RWPE2 (cell line): ENCODE measurements around the gene STATH.
"Not testable (repeated sequence)": the region's sequence is repeated elsewhere in the genome, so short reads cannot be mapped to it uniquely, and the experiment has no call there.

Experiments
- ATAC-seq: fragments of 200-7000 bp; cut with Tn5 transposase; 3 replicates; pipeline ENCODE4 v1.9.1; 2021; ENCODE audit warnings: low read depth
- DNase-seq: peaks from one replicate; pipeline ENCODE4 v3.0.0-alpha.2; 2020; ENCODE audit warnings: low spot score
- H3K27ac ChIP-seq: fragments of 450-650 bp; 2 replicates; pipeline ENCODE4 v1.5.1; 2017; ENCODE audit warnings: mild to moderate bottlenecking; ENCODE audit not compliant: poor library complexity, severe bottlenecking
- H3K27me3 ChIP-seq: fragments of 250-450 bp; sonication (Bioruptor Pico); 2 replicates; pipeline ENCODE4 v1.5.1; 2021; ENCODE audit warnings: mild to moderate bottlenecking, moderate library complexity; ENCODE audit not compliant: insufficient read depth, poor library complexity, severe bottlenecking
- H3K36me3 ChIP-seq: fragments of 250-450 bp; sonication (Bioruptor Pico); 2 replicates; pipeline ENCODE4 v1.5.1; 2020; ENCODE audit warnings: low read depth, mild to moderate bottlenecking, moderate library complexity
- H3K4me1 ChIP-seq: fragments of 250-450 bp; sonication (Bioruptor Pico); 2 replicates; pipeline ENCODE4 v1.5.1; 2021; ENCODE audit warnings: mild to moderate bottlenecking, moderate library complexity; ENCODE audit not compliant: insufficient read depth, poor library complexity, severe bottlenecking
- H3K4me3 ChIP-seq: fragments of 250-450 bp; sonication (Bioruptor Pico); 2 replicates; pipeline ENCODE4 v1.5.1; 2021; ENCODE audit warnings: mild to moderate bottlenecking, moderate library complexity; ENCODE audit not compliant: severe bottlenecking
- H3K9me3 ChIP-seq: fragments of 250-450 bp; sonication (Bioruptor Pico); 2 replicates; pipeline ENCODE4 v1.5.1; 2021; ENCODE audit warnings: mild to moderate bottlenecking, moderate library complexity; ENCODE audit not compliant: severe bottlenecking
- CTCF ChIP-seq: fragments of 450-650 bp; IDR thresholded peaks from one replicate; pipeline ENCODE4 v1.5.1; 2017; ENCODE audit warnings: mild to moderate bottlenecking, moderate library complexity; ENCODE audit not compliant: poor library complexity, severe bottlenecking

The STATH gene

GRCh38 chr4:70023218-70023617 is 27.5 kb downstream of the STATH start:
- Histone ChIP-seq H3K4me3 (no peak overlapping the region), H3K27ac (no peak overlapping the region), H3K4me1 (no peaks in the 10 kb centered on the region), H3K36me3 (no peaks in the 10 kb centered on the region), H3K27me3 (no peaks in the 10 kb centered on the region), H3K9me3 (no peaks in the 10 kb centered on the region)
- DNase-seq (no peak), ATAC-seq (no peak)
- no peak for TF ChIP-seq CTCF

- H3K27ac ChIP-seq = no peak overlapping the region
- no peaks in the 10 kb centered on the region for H3K4me1 ChIP-seq
- no peak for TF ChIP-seq CTCF
- H3K27me3 ChIP-seq = peaks cover 5% of the 10 kb centered on the region
- peaks cover 2% of the 10 kb centered on the region for H3K9me3 ChIP-seq
- DNase-seq (no peak), ATAC-seq (no peak)
- H3K4me3 ChIP-seq = no peak overlapping the region
- H3K36me3 ChIP-seq = no peaks in the 10 kb centered on the region
Measured at GRCh38 chr4:70027011-70027410, 31.2 kb downstream of the STATH start.

GRCh38 chr4:70028159-70028558 is 32.4 kb downstream of the STATH start, which contains the start of gene HTN3:
TSS of gene HTN3 (plus strand) at chr4:70028459. CDS start at chr4:70030741, 2,282 bp downstream.
- not testable (repeated sequence) for H3K36me3 ChIP-seq, H3K9me3 ChIP-seq, H3K27me3 ChIP-seq, DNase-seq, H3K27ac ChIP-seq, ATAC-seq, H3K4me1 ChIP-seq, H3K4me3 ChIP-seq

- H3K4me3 ChIP-seq, H3K9me3 ChIP-seq, H3K36me3 ChIP-seq, H3K27ac ChIP-seq, H3K27me3 ChIP-seq, DNase-seq, ATAC-seq, H3K4me1 ChIP-seq: not testable (repeated sequence)
Measured at GRCh38 chr4:70037559-70037958, 41.8 kb downstream of the STATH start.

- H3K36me3 ChIP-seq, H3K27ac ChIP-seq, ATAC-seq, H3K4me1 ChIP-seq, H3K4me3 ChIP-seq, H3K9me3 ChIP-seq, H3K27me3 ChIP-seq, DNase-seq: not testable (repeated sequence)
Measured at GRCh38 chr4:70039928-70040327, 44.2 kb downstream of the STATH start.

GRCh38 chr4:70041652-70042286 is 46.0 kb downstream of the STATH start:
- H3K4me1 ChIP-seq = no peaks in the 10 kb centered on the region
- no peak for TF ChIP-seq CTCF
- no peak overlapping the region for H3K27ac ChIP-seq
- DNase-seq (no peak), ATAC-seq (no peak)
- H3K4me3 ChIP-seq = no peak overlapping the region
- no peaks in the 10 kb centered on the region for H3K9me3 ChIP-seq
- no peaks in the 10 kb centered on the region for H3K36me3 ChIP-seq
- H3K27me3 ChIP-seq = peaks cover 2% of the 10 kb centered on the region

- not testable (repeated sequence) for H3K27me3 ChIP-seq, H3K9me3 ChIP-seq, H3K36me3 ChIP-seq, ATAC-seq, DNase-seq, H3K4me3 ChIP-seq, H3K27ac ChIP-seq, H3K4me1 ChIP-seq
Measured at GRCh38 chr4:70050138-70050537, 54.4 kb downstream of the STATH start, which contains the start of gene HTN1. TSS of gene HTN1 (plus strand) at chr4:70050438. CDS start at chr4:70053077, 2,639 bp downstream.
